ENCODE data around the gene ABHD8. TPM values are rescaled to one million over a fixed set of nuclear protein-coding genes. Genes with fewer than 3 reads are reported as not detected.

ABHD8 gene
- total and polyA plus RNA-seq, 5 donors from 2014 or later = 5.1 to 8.7 (median 6.0) TPM

Other genes starting within 250 kb of the ABHD8 start
- gene HAUS8, start 228.0 kb downstream of the ABHD8 start, total RNA-seq = 26.9 TPM
- gene HAUS8, start 228.0 kb downstream of the ABHD8 start, polyA plus RNA-seq = 10 to 100 TPM; 11.0 to 12.7 (median 11.1) TPM
- 252 TPM for gene MYO9B, start 227.6 kb downstream of the ABHD8 start, total RNA-seq
- 1 to 10 TPM; 3.4 to 6.7 (median 4.9) TPM for gene MYO9B, start 227.6 kb downstream of the ABHD8 start, polyA plus RNA-seq
- gene USE1, start 88.1 kb downstream of the ABHD8 start, total RNA-seq = 27.1 TPM
- 10 to 100 TPM; 43.9 to 53.7 (median 50.1) TPM for gene USE1, start 88.1 kb downstream of the ABHD8 start, polyA plus RNA-seq
- gene OCEL1, start 77.2 kb downstream of the ABHD8 start, total RNA-seq = 23.3 TPM
- gene OCEL1, start 77.2 kb downstream of the ABHD8 start, polyA plus RNA-seq = 10 to 100 TPM; 34.0 to 51.0 (median 47.1) TPM
- gene NR2F6, start 57.5 kb downstream of the ABHD8 start, total RNA-seq = 0.52 TPM
- gene NR2F6, start 57.5 kb downstream of the ABHD8 start, polyA plus RNA-seq = 1 to 10 TPM in 2 of 4 donors, under 1 TPM in 2; 0.81 to 3.2 (median 1.5) TPM
- gene USHBP1, start 38.7 kb downstream of the ABHD8 start, total RNA-seq = not detected
- gene USHBP1, start 38.7 kb downstream of the ABHD8 start, polyA plus RNA-seq = not detected
- 82.3 TPM for gene BABAM1, start 36.0 kb downstream of the ABHD8 start, total RNA-seq
- gene BABAM1, start 36.0 kb downstream of the ABHD8 start, polyA plus RNA-seq = 100 to 1,000 TPM; 111 to 140 (median 124) TPM
- gene ANKLE1, start 21.5 kb downstream of the ABHD8 start, total RNA-seq = 1.8 TPM
- gene ANKLE1, start 21.5 kb downstream of the ABHD8 start, polyA plus RNA-seq = 1 to 10 TPM in 2 of 4 donors, under 1 TPM in 2; 0.15 to 1.0 (median 0.96) TPM
- gene MRPL34, start 2.4 kb upstream of the ABHD8 start, total RNA-seq = 37.1 TPM
- 100 to 1,000 TPM; 223 to 248 (median 236) TPM for gene MRPL34, start 2.4 kb upstream of the ABHD8 start, polyA plus RNA-seq
- gene DDA1, start 6.1 kb upstream of the ABHD8 start, total RNA-seq = 43.8 TPM
- gene DDA1, start 6.1 kb upstream of the ABHD8 start, polyA plus RNA-seq = 10 to 100 TPM; 26.7 to 38.6 (median 32.0) TPM
- gene ANO8, start 31.4 kb upstream of the ABHD8 start, total RNA-seq = 17.8 TPM
- gene ANO8, start 31.4 kb upstream of the ABHD8 start, polyA plus RNA-seq = under 1 TPM in 3 of 4 donors, not detected in 1; 0.06 to 0.11 (median 0.08) TPM
- gene GTPBP3, start 34.1 kb upstream of the ABHD8 start, total RNA-seq = 26.1 TPM
- gene GTPBP3, start 34.1 kb upstream of the ABHD8 start, polyA plus RNA-seq = 1 to 10 TPM; 5.2 to 9.4 (median 8.7) TPM
- gene PLVAP, start 73.9 kb upstream of the ABHD8 start, total RNA-seq = not detected
- gene PLVAP, start 73.9 kb upstream of the ABHD8 start, polyA plus RNA-seq = not detected
- gene CCDC194, start 90.8 kb upstream of the ABHD8 start, total RNA-seq = 1.3 TPM
- not detected for gene CCDC194, start 90.8 kb upstream of the ABHD8 start, polyA plus RNA-seq
- gene BST2, start 102.2 kb upstream of the ABHD8 start, total RNA-seq = 45.6 TPM
- 100 to 1,000 TPM; 155 to 175 (median 158) TPM for gene BST2, start 102.2 kb upstream of the ABHD8 start, polyA plus RNA-seq
- gene MVB12A, start 116.6 kb upstream of the ABHD8 start, total RNA-seq = 26.7 TPM
- gene MVB12A, start 116.6 kb upstream of the ABHD8 start, polyA plus RNA-seq = 10 to 100 TPM; 30.1 to 48.6 (median 38.4) TPM
- gene TMEM221, start 145.2 kb upstream of the ABHD8 start, total RNA-seq = not detected
- gene TMEM221, start 145.2 kb upstream of the ABHD8 start, polyA plus RNA-seq = under 1 TPM in 1 of 4 donors, not detected in 3; 0.16 TPM
- not detected for gene NXNL1, start 157.5 kb upstream of the ABHD8 start, total RNA-seq
- not detected for gene NXNL1, start 157.5 kb upstream of the ABHD8 start, polyA plus RNA-seq
- 4.6 TPM for gene SLC27A1, start 167.1 kb upstream of the ABHD8 start, total RNA-seq
- 1 to 10 TPM; 3.9 to 5.2 (median 4.1) TPM for gene SLC27A1, start 167.1 kb upstream of the ABHD8 start, polyA plus RNA-seq
- 49.9 TPM for gene PGLS, start 208.2 kb upstream of the ABHD8 start, total RNA-seq
- 10 to 100 TPM; 60.5 to 76.0 (median 63.8) TPM for gene PGLS, start 208.2 kb upstream of the ABHD8 start, polyA plus RNA-seq

All from CD4-positive, CD25-positive, alpha-beta regulatory T cell (primary cell).